Dermis microvascular lymphatic vessel endothelial cell (primary cell): Measurements from ENCODE around the gene FAM83D. TPM values are rescaled to one million over a fixed set of nuclear protein-coding genes. Genes with fewer than 3 reads are reported as not detected.
"Not testable (repeated sequence)": the region's sequence is repeated elsewhere in the genome, so short reads cannot be mapped to it uniquely, and the experiment has no call there.

Experiments used
- DNase-seq, 2 donors: peaks; one replicate each; pipeline versions ENCODE4 v3.0.0 to v3.0.0-alpha.2; 2010; ENCODE audit warnings: low read depth in 2 of 2
- total RNA-seq: library from RNA; depleted of rRNA; stranded (reverse); fragments of >200 nt; gene quantifications from 2 replicates; pipeline ENCODE4 v1.2.1, GENCODE V29; 2014

Gene FAM83D
- total RNA-seq, 1 donor from 2014 or later, result 22.3 TPM

- no peak for DNase-seq
These were observed 37.5 kb downstream of the FAM83D start for GRCh38 chr20:38963745-38964144.

- no peak for DNase-seq
These were observed 39.0 kb downstream of the FAM83D start for GRCh38 chr20:38965264-38965663.

- DNase-seq, result no peak
These were observed 41.9 kb downstream of the FAM83D start for GRCh38 chr20:38968090-38968489.

DNA sequence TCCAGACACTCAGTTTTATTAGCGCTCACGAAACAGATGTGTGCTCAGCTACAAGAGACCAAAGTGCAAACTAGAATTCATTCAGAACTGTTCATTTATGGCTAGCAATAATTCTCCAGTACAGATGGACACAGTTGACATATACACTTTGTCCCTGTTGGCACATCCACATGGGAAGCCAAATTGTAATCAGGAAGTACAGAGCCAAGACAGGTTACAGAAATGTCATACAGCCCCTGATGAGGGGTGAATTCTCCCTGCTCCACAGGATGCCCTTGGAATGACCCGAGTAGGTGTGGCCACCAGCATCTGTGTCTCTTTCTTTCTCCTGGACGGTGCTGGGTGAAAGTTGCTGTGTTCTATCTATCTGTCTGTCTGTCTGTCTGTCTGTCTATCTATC is 43.5 kb downstream of the FAM83D start:
- DNase-seq, result peak; percentile 24 to 56

GRCh38 chr20:38970302-38970701 is 44.1 kb downstream of the FAM83D start:
- DNase-seq, result no peak

- DNase-seq, result no peak
These were observed 46.9 kb downstream of the FAM83D start for GRCh38 chr20:38973107-38973506.

DNA sequence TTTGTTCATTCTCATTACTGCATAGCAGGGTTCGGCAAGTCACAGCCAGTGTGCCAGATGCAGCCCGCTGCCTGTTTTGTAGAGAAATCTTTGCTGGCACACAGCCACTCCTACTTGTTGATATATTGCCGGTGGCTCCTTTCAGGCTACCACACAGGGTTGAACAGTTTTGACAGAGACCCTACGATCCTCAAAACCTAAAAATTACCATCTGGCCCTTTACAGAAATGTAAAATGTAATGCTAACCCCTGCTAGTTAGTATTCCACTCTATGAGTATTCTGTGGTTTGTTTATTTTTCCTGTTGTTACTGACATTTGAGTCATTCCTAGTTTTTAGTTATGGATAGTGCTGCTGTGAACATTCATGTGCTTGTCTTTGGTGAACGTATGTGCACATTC is 47.4 kb downstream of the FAM83D start:
- DNase-seq, result peak in 1 of 2 donors; percentile 30

DNA sequence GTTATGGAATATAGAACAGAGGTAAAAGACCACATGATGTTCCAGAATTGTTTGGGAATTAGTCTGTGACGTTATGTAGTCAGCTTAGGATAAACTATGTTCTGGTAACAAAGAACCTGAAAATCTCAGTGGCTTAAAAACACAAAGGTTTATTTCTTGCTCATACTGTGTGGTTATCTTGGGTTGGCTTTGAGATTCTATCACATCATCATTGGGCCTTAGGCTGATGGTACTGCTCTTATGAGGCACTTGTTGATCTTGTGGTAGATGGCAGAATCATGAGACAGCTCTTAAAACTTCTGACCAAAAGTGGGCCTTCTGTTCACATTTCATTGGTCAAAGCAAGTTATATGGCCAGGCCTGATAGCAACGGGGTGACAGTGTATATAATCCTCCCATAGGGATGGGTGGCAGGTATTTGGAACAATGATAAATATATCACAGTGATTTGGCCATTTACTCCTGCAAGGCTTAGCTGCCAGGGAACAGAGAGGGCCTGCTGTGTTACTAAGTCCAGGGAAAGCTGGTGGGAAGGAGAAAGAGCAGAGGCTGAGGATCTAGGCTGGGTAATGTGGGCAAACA is 49.4 kb downstream of the FAM83D start:
- DNase-seq, result no peak

DNA sequence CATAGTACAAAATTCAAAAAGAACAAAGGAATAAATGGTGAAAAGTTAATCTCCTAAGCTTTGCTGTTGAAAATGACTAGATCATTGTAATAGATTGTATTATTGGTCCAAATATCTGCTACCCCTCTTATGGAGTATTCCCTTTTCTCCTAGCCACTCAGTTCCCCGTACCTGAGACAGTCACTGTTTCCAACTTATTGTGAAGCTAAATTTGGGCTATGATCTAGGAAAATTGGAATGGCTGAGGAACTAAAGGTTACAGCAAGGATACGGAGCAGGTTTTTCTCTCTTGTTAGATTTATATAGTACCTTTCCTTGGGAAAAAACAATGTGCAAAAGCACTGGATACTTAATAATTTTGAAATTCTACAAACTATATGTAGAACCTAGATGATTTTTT is 53.2 kb downstream of the FAM83D start:
- no peak for DNase-seq

GRCh38 chr20:38979842-38980241 is 53.6 kb downstream of the FAM83D start:
- no peak for DNase-seq

DNA sequence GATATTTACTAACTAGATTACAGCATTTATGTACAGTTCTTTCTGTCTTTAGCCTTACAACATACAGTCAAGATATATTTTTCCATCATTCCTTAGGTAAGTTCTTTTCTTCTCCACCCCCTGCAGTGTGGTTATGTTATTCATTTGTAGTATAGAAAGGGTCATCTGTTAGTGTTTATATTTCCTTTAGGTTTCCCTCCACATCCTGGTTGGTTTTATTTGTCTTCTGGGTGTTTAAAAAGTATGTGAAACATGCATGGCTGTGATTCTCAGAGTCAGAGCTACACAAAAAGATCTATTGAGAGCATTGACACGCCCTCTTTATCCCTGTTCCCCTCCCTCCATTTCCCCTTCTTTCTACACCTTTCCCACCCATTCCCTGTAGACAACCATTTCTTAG is 56.1 kb downstream of the FAM83D start:
- peak in 1 of 2 donors; percentile 5 for DNase-seq

DNA sequence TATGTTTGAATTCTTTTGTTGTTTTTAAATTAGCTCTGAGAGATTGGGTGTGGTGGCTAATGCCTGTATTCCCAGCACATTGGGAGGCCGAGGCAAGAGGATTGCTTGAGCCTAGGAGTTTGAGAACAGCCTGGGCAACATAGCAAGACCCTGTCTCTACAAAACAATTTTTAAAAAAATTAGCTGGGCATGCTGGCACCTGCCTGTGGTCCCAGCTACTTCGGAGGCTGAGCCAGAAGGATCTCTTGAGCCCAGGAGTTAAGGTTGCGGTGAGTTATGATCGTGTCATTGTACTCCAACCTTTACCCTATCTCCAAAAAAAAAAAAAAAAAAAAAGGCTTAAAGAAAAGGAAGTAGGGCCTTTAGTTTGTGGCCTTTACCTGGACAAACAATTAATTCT is 58.8 kb downstream of the FAM83D start:
- DNase-seq, result no peak

GRCh38 chr20:38985603-38986170 is 59.5 kb downstream of the FAM83D start:
- peak in 1 of 2 donors; percentile 16 for DNase-seq

DNA sequence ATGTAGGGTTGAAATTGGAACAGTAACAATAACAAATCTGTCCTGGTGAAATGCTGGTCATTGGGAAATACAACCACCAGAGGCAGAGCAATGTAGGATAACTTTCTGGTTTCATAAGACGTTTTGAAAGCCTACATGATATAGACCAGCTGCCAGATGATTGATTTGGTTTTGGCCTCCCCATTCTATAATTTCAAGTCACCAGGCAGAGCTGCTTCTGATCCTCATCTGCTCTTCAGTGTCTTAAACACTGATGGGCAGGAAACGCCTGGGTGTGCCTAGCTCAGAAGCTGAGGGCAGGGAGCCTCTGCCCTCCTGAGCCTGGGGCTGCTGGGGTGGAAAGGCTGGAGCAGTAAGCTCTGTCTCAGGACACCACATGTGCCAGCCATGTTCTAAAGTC is 60.4 kb downstream of the FAM83D start:
- DNase-seq, result no peak

GRCh38 chr20:38987777-38988176 is 61.6 kb downstream of the FAM83D start:
- no peak for DNase-seq

GRCh38 chr20:38990728-38991127 is 64.5 kb downstream of the FAM83D start:
- no peak for DNase-seq

DNA sequence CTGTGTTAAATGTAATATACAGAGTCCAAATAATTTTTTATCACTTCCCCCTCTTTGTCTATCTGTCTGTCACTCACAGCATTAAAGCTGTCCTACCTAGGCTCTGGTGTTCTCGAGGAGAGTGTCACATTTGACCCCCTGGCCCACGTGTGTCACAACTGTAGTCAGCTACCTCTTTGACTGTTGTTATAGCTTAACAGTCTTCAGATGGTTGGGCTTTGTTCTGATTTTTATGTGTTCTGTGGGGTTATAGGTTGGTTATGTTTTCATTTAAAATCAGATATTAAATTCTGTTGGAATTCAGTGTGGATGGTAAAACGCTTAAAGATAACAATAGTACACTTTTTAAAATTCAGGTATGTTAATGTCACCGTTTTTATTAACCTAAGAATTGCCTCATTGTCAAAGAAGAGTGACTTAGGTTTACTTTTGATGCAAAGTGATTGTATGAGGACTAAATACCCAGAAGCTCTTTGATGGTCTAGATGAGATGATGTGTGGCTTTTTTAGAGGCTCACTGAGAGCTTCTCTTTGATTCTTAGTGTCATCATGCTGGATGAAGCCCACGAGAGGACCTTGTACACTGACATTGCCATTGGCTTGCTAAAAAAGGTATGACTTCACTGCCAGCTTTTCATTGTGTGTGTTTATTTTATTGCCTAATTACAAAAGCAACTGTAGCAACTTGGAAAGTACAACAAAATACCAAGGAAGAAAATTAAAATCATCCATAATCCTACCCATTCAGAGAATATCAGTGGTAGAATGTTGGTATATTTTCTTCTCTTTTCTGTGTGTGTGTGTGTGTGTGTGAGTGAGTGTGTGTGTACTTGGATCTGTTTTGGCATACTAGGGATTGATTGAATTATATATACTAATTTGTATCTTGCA is 65.8 kb downstream of the FAM83D start:
- no peak for DNase-seq

- DNase-seq, result no peak
These were observed 69.4 kb downstream of the FAM83D start for GRCh38 chr20:38995536-38996044.

GRCh38 chr20:38996866-38997265 is 70.6 kb downstream of the FAM83D start:
- not testable (repeated sequence) for DNase-seq

GRCh38 chr20:38997622-38998021 is 71.4 kb downstream of the FAM83D start:
- DNase-seq, result no peak

DNA sequence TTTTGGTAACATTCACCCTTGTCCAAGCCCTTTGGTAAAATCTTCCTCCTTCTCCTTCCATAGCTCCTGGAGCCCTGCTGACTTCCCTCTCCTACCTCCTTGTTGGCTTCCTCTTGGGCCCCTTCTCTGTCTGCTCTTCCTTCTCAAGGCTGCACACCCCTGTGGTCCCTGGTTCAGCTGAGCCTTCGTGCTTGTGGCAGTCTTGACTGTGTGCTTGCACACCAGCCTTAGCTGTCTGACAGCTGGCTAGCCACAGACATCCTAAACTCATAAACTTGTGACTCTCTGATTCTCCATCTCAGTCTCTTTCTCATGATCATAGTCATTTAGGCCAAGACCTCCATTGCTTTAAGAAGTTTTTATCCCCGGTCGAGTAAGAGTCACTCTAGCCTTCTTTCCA is 73.0 kb downstream of the FAM83D start:
- DNase-seq, result no peak
